ENCODE measurements around the gene TRMO.

- TF ChIP-seq EZH2 (optimal IDR thresholded peaks at IDR 0.05; ENCODE audit: low read depth, low read length) (no peak), CTCF (IDR thresholded peaks at IDR 0.05; ENCODE audit: low read length) (no peak)
These were observed 11.1 kb upstream of the TRMO start for GRCh38 chr9:97933297-97933998.

All from MM.1S (cell line).